GM12878 (cell line): ENCODE results near the gene CREBBP. TPM values are rescaled to one million over a fixed set of nuclear protein-coding genes. Genes with fewer than 3 reads are reported as not detected.

Experiments used
- ATAC-seq: fragments of 200-7000 bp; cut with Tn5 transposase; 3 replicates; pipeline ENCODE4 v1.9.1; 2020; ENCODE audit warnings: mild to moderate bottlenecking, moderate library complexity
- BruUV-seq: library from RNA; stranded (reverse); fragments of 400-500 nt; replicated peaks from 2 replicates; lab custom pipeline; 2021; lab: Mats Ljungman, UMichigan
- CTCF ChIA-PET: fragments of 300-600 bp; sonication (Branson Sonifier 250); formaldehyde crosslinking; extraction: SDS; loops from one replicate; lab custom pipeline; 2021; ENCODE audit warnings: inconsistent platforms; lab: Yijun Ruan, JAX
- POLR2A ChIA-PET: fragments of 350-600 bp; formaldehyde crosslinking; extraction: SDS; loops from one replicate; lab custom pipeline; 2021; ENCODE audit warnings: inconsistent platforms; lab: Charles Lee
- RAD21 ChIA-PET: fragments of 300-600 bp; sonication (Branson Sonifier 250); formaldehyde crosslinking; loops from one replicate; lab custom pipeline; 2023; ENCODE audit warnings: antibody characterized with exemption; ENCODE audit not compliant: unreplicated experiment; lab: Charles Lee
- SMC1A ChIA-PET: fragments of 300-600 bp; sonication (Branson Sonifier 250); formaldehyde crosslinking; loops from one replicate; lab custom pipeline; 2023; ENCODE audit not compliant: unreplicated experiment, uncharacterized antibody; lab: Charles Lee
- DNase-seq: peaks from one replicate; pipeline ENCODE4 v3.0.0-alpha.2; 2011; ENCODE audit warnings: low read depth, low spot score
- FAIRE-seq: peaks from 3 replicates; lab custom pipeline; 2011; peaks lifted over from hg19 to GRCh38; lab: Jason Lieb, UNC
- H2AFZ ChIP-seq: 2 replicates; pipeline ENCODE4 v1.6.0; 2011; ENCODE audit warnings: low read depth, low read length, control low read depth; ENCODE audit not compliant: control insufficient read depth
- H3K27ac ChIP-seq: 2 replicates; pipeline ENCODE4 v1.5.1; 2011; ENCODE audit warnings: control low read depth; ENCODE audit not compliant: control insufficient read depth, insufficient read depth
- H3K27me3 ChIP-seq, 2 experiments: replicated peaks in 1 of 2; 2 replicates each; pipeline versions ENCODE4 v1.6.0 to v1.6.1; 2011; ENCODE audit warnings: low read length in 1 of 2; ENCODE audit not compliant: control insufficient read depth in 2 of 2, insufficient read depth in 2 of 2
- H3K36me3 ChIP-seq, 2 experiments: 2 replicates each; pipeline ENCODE4 v1.5.1; 2011; ENCODE audit warnings: low read length in 1 of 2; ENCODE audit not compliant: control insufficient read depth in 2 of 2, insufficient read depth in 2 of 2
- H3K4me1 ChIP-seq: 2 replicates; pipeline ENCODE4 v1.6.1; 2011; ENCODE audit warnings: mild to moderate bottlenecking, low read length, moderate library complexity, mixed read lengths; ENCODE audit not compliant: control insufficient read depth, insufficient read depth
- H3K4me2 ChIP-seq: 2 replicates; pipeline ENCODE4 v1.6.0; 2011; ENCODE audit warnings: control low read depth; ENCODE audit not compliant: control insufficient read depth, insufficient read depth
- H3K4me3 ChIP-seq: fragments of 200-600 bp; sonication (generic); 2 replicates; pipeline ENCODE4 v1.5.1; 2016
- H3K79me2 ChIP-seq: 2 replicates; pipeline ENCODE4 v1.6.0; 2011; ENCODE audit warnings: low read length; ENCODE audit not compliant: control insufficient read depth, insufficient read depth
- H3K9ac ChIP-seq: 2 replicates; pipeline ENCODE4 v1.8.0; 2011; ENCODE audit warnings: low read length, control low read depth, mixed read lengths; ENCODE audit not compliant: control insufficient read depth, insufficient read depth
- H3K9me3 ChIP-seq: replicated peaks from 3 replicates; pipeline ENCODE4 v1.5.1; 2011; ENCODE audit warnings: mild to moderate bottlenecking, low read length; ENCODE audit not compliant: control insufficient read depth, insufficient read depth
- H4K20me1 ChIP-seq: 2 replicates; pipeline ENCODE4 v1.6.0; 2011; ENCODE audit not compliant: control insufficient read depth, insufficient read depth
- BMI1 ChIP-seq: fragments of 450-650 bp; IDR thresholded peaks from 2 replicates; pipeline ENCODE4 v1.6.1; 2016; ENCODE audit warnings: mild to moderate bottlenecking, moderate library complexity, borderline replicate concordance
- CBFB ChIP-seq: IDR thresholded peaks from 2 replicates; pipeline ENCODE4 v1.6.1; 2016; ENCODE audit warnings: antibody characterized with exemption, low read depth
- CBX5 ChIP-seq: sonication (generic); IDR thresholded peaks from 2 replicates; pipeline ENCODE4 v1.6.1; 2016; ENCODE audit warnings: low read depth, moderate library complexity, mild to moderate bottlenecking, inconsistent platforms
- E4F1 ChIP-seq: fragments of 450-650 bp; IDR thresholded peaks from 2 replicates; pipeline ENCODE4 v1.6.1; 2018; ENCODE audit warnings: borderline replicate concordance, mild to moderate bottlenecking; ENCODE audit not compliant: partially characterized antibody
- EGR1 ChIP-seq, 2 experiments: IDR thresholded peaks; 1 replicate in 1 of 2; 2 replicates in 1 of 2; pipeline ENCODE4 v1.6.1; 2011 to 2012; ENCODE audit warnings: low read depth in 2 of 2, low read length in 2 of 2, borderline replicate concordance in 1 of 2, mild to moderate bottlenecking in 1 of 2, moderate library complexity in 1 of 2
- MEF2A ChIP-seq: IDR thresholded peaks from 2 replicates; pipeline ENCODE4 v1.6.1; 2011; ENCODE audit warnings: low read depth, mild to moderate bottlenecking, low read length, moderate library complexity; ENCODE audit not compliant: insufficient read depth
- MTA3 ChIP-seq: IDR thresholded peaks from 2 replicates; pipeline ENCODE4 v1.6.1; 2012; ENCODE audit warnings: low read length, inconsistent platforms, borderline replicate concordance
- RCOR1 ChIP-seq: conservative IDR thresholded peaks from 2 replicates; pipeline ENCODE4 v1.6.1; 2012; ENCODE audit warnings: low read depth, low read length, improper control_type of control experiment
- RELA ChIP-seq: fragments of 450-650 bp; IDR thresholded peaks from 2 replicates; pipeline ENCODE4 v1.8.0; 2014; ENCODE audit warnings: borderline replicate concordance; ENCODE audit not compliant: partially characterized antibody
- SMAD5 ChIP-seq: IDR thresholded peaks from 2 replicates; pipeline ENCODE4 v1.6.1; 2016; ENCODE audit warnings: antibody characterized with exemption, low read depth
- SMC3 ChIP-seq: IDR thresholded peaks from 2 replicates; pipeline ENCODE4 v1.6.1; 2011; ENCODE audit warnings: low read length, improper control_type of control experiment, borderline replicate concordance
- TCF7 ChIP-seq: IDR thresholded peaks from 2 replicates; pipeline ENCODE4 v1.6.1; 2014; ENCODE audit warnings: antibody characterized with exemption, borderline replicate concordance
- ZBTB4 ChIP-seq: fragments of 450-650 bp; formaldehyde crosslinking; IDR thresholded peaks from 2 replicates; pipeline ENCODE4 v1.4.0; 2022; ENCODE audit warnings: mild to moderate bottlenecking, moderate library complexity
- ZNF622 ChIP-seq: fragments of 450-650 bp; IDR thresholded peaks from 2 replicates; pipeline ENCODE4 v1.6.1; 2017; ENCODE audit warnings: mild to moderate bottlenecking, inconsistent platforms
- ZNF687 ChIP-seq: fragments of 450-650 bp; IDR thresholded peaks from 2 replicates; pipeline ENCODE4 v1.6.1; 2017; ENCODE audit warnings: mild to moderate bottlenecking, moderate library complexity
- WGBS: methylation state at CpG from one replicate; pipeline ENCODE4 v1.1.6; 2016; ENCODE audit warnings: low lambda C conversion rate; ENCODE audit not compliant: insufficient replicate concordance, insufficient coverage; ENCODE audit errors: missing lambda C conversion rate; 5-methylcytosine and 5-hydroxymethylcytosine counted together
- in situ Hi-C: fragments of 300-500 bp; cut with MboI; formaldehyde crosslinking; loops from 9 replicates; pipeline ENCODE4 v1.14.3; 2018; ENCODE audit warnings: mixed read lengths
- intact Hi-C: fragments of 100-400 bp; cut with micrococcal nuclease; formaldehyde crosslinking; loops from one replicate; pipeline ENCODE4 v1.14.2; 2022; ENCODE audit not compliant: unreplicated experiment
- polyA plus RNA-seq, 11 experiments: library from polyadenylated mRNA; depleted of rRNA in 4 of 11; unstranded in 6 of 11; stranded (reverse) in 5 of 11; fragments of >200 nt; fragmentation: Nextera tagmentation in 4 of 11; fragmentation: Illumina TruSeq in 1 of 11; extraction: Ambion mirVana in 4 of 11; extraction: Trizol in 1 of 11; gene quantifications; 1 replicate in 1 of 11; 2 replicates in 10 of 11; pipeline versions ENCODE4 v1.2.1 to v1.2.3, GENCODE V29; 2011 to 2016; ENCODE audit warnings: inconsistent platforms in 2 of 11, missing spikeins in 2 of 11, low read depth in 1 of 11
- total RNA-seq, 4 experiments: library from RNA; depleted of rRNA in 3 of 4; stranded (reverse); fragments of >200 nt in 3 of 4; fragmentation: Illumina TruSeq in 1 of 4; extraction: Trizol in 1 of 4; gene quantifications; 2 replicates each; pipeline versions ENCODE4 v1.2.1 to v1.2.3, GENCODE V29; 2013 to 2021

The CREBBP gene
- total and polyA plus RNA-seq, 10 of the 15 experiments (the other 5 are each of a cell fraction or from before 2014, with no cell fraction given): 3.4 to 32.7 (median 7.9) TPM

- Histone ChIP-seq H2AFZ (peak overlapping the region; percentile 77; the same call in 1 of the 2 replicates), H3K9me3 (no peaks in the 10 kb centered on the region), H4K20me1 (peaks cover 12% of the 10 kb centered on the region; the same call in 1 of the 2 replicates), H3K79me2 (peaks cover 33% of the 10 kb centered on the region), H3K4me1 (peaks cover 11% of the 10 kb centered on the region), H3K27me3 (no peaks in the 10 kb centered on the region), H3K9ac (no peak overlapping the region), H3K4me2 (peak overlapping the region; percentile 96), H3K27ac (no peak overlapping the region), H3K4me3 (no peak overlapping the region), H3K36me3 (no peaks in the 10 kb centered on the region; a peak in 1 of 4 replicates)
- ATAC-seq (no peak), FAIRE-seq (no peak), DNase-seq (no peak)
- intact Hi-C loops: no loop called here
- ChIA-PET POLR2A (no interaction called here), CTCF (interaction anchor here (1.4 kb wide), 1 partner anchor 259 kb away, joined by 3 read pairs; no protein-coding TSS in a partner anchor), RAD21 (interaction anchor here (1.2 to 1.4 kb wide), 3 partner anchors 98 to 372 kb away, joined by 3 to 6 read pairs (median 4); partner anchors contain the start of gene TRAP1), SMC1A (interaction anchor here (1.2 kb wide), 1 partner anchor 88 kb away, joined by 3 read pairs; no protein-coding TSS in a partner anchor)
- BruUV-seq: no TSS peak
- 78% methylated on average over 30 of the region's 30 CpGs for WGBS
- in situ Hi-C loops: no loop called here
- no peak for TF ChIP-seq MTA3
- no peak for TF ChIP-seq RCOR1
- TF ChIP-seq BMI1: no peak
- no peak for TF ChIP-seq EGR1 (IDR thresholded peaks at IDR 0.05; ENCODE audit: borderline replicate concordance in 1 of 2, low read depth in 2 of 2, low read length in 2 of 2)
- TF ChIP-seq CBFB: no peak
- TF ChIP-seq SMC3: no peak
- no peak for TF ChIP-seq MEF2A
- no peak for TF ChIP-seq SMAD5
- TF ChIP-seq ZNF622: no peak
- no peak for TF ChIP-seq RELA
- no peak for TF ChIP-seq CBX5
- no peak for TF ChIP-seq E4F1
- TF ChIP-seq ZNF687: no peak
- no peak for TF ChIP-seq ZBTB4
- TF ChIP-seq TCF7: no peak
Observed at GRCh38 chr16:3881499-3881990, 1.0 kb upstream of the CREBBP start.
